Ovary (tissue), 9 donors: ENCODE measurements around the gene ATAD3B. TPM values are rescaled to one million over a fixed set of nuclear protein-coding genes. Genes with fewer than 3 reads are reported as not detected.

ENCODE experiments used
- DNase-seq, 5 donors: peaks; one replicate each; pipeline ENCODE4 v3.0.0-alpha.2; 2019 to 2020
- H3K27ac ChIP-seq, 2 donors: fragments of 200-600 bp; one replicate each; pipeline versions ENCODE4 v1.5.1 to v1.8.0; 2019 to 2022
- H3K27me3 ChIP-seq: fragments of 200-600 bp; one replicate; pipeline ENCODE4 v1.8.0; 2022
- H3K36me3 ChIP-seq: fragments of 200-600 bp; sonication (generic); one replicate; pipeline ENCODE4 v1.5.1; 2019
- H3K4me1 ChIP-seq: one replicate; pipeline ENCODE4 v1.8.1; 2013; ENCODE audit warnings: mild to moderate bottlenecking, moderate library complexity; ENCODE audit not compliant: insufficient read depth
- H3K4me3 ChIP-seq: fragments of 200-600 bp; sonication (generic); one replicate; pipeline ENCODE4 v1.5.1; 2017
- H3K9me3 ChIP-seq, 2 donors: fragments of 200-600 bp in 1 of 2; sonication (generic) in 1 of 2; one replicate each; pipeline versions ENCODE4 v1.5.1 to v1.8.1; 2013 to 2019; ENCODE audit warnings: mild to moderate bottlenecking in 1 of 2, moderate library complexity in 1 of 2
- CTCF ChIP-seq, 3 donors: fragments of 450-650 bp in 2 of 3; fragments of 200-600 bp in 1 of 3; IDR thresholded peaks; one replicate each; pipeline versions ENCODE4 v1.5.1 to v1.8.0; 2016 to 2022; ENCODE audit warnings: antibody characterized with exemption in 3 of 3, mild to moderate bottlenecking in 1 of 3
- EP300 ChIP-seq: sonication (generic); formaldehyde crosslinking; IDR thresholded peaks from one replicate; pipeline ENCODE4 v1.6.1; 2017; ENCODE audit warnings: antibody characterized with exemption
- POLR2A ChIP-seq: fragments of 450-650 bp; IDR thresholded peaks from one replicate; pipeline ENCODE4 v1.6.1; 2017; ENCODE audit warnings: antibody characterized with exemption, mild to moderate bottlenecking, moderate library complexity
- WGBS, 3 donors: extraction: QIAGEN DNeasy Blood & Tissue Kit in 1 of 3; methylation state at CpG; one replicate each; pipeline versions ENCODE4 v1.1.5 to v1.1.7; 2013 to 2017; 5-methylcytosine and 5-hydroxymethylcytosine counted together
- intact Hi-C, 4 donors: fragments of 100-400 bp; cut with DNase I; formaldehyde crosslinking; loops; one replicate each; pipeline versions ENCODE4 v1.11.0 to v1.15.1; 2022 to 2023
- polyA plus RNA-seq, 2 donors: library from polyadenylated mRNA; stranded (reverse); fragments of 200-250 nt in 1 of 2; fragments of 350-450 nt in 1 of 2; fragmentation: Illumina TruSeq in 1 of 2; extraction: RNeasy Lipid Tissue Mini Kit (QIAGEN cat#74804) in 1 of 2; gene quantifications; one replicate each; pipeline ENCODE4 v1.2.3, GENCODE V29; 2013 to 2014
- total RNA-seq, 7 donors: library from RNA; depleted of rRNA in 2 of 7; stranded (reverse); fragments of >200 nt in 2 of 7; fragmentation: NEBNext Ultra II Directional in 3 of 7; extraction: Animal tissue kit (Norgen Biotek cat#: 25700) in 3 of 7; gene quantifications; one replicate each; pipeline versions ENCODE4 v1.1.0 to v1.2.4, GENCODE V29; 2016 to 2023
- donor health status: DM: no; HTN: no; CAD: no; lungs with moderate emphysema.
- donor health status: DM: no; HTN: no; CAD: no.
- donor health status: Bipolar disorder and iron deficiency.
- donor health status: DM: yes; HTN: yes; CAD: no.
- donor health status: DM: no; HTN: no; CAD: no.
- donor health status: DM: yes; HTN: yes; CAD: no.

ATAD3B gene
- total and polyA plus RNA-seq, 9 donors: 1.0 to 26.5 (median 19.1) TPM

- WGBS, 3 donors: 86 to 89% (median 88%) methylated on average over 28 to 31 of the region's 31 CpGs
- H3K4me3 ChIP-seq: no peak overlapping the region
- H3K27me3 ChIP-seq: no peaks in the 10 kb centered on the region
- no peaks in the 10 kb centered on the region for H3K36me3 ChIP-seq
- peaks cover 0 to 5% of the 10 kb centered on the region in 2 donors for H3K9me3 ChIP-seq
- TF ChIP-seq EP300 (no peak), POLR2A (no peak), CTCF (IDR thresholded peaks at IDR 0.05) (no peak)
- peak in 1 of 5 donors; percentile 20 for DNase-seq
- no peaks in the 10 kb centered on the region for H3K4me1 ChIP-seq
- no peak overlapping the region for H3K27ac ChIP-seq
- intact Hi-C loops: no loop called here
Observed at GRCh38 chr1:1527092-1527816, 55.7 kb downstream of the ATAD3B start.

GRCh38 chr1:1528301-1529267 is 57.0 kb downstream of the ATAD3B start:
- H3K36me3 ChIP-seq: no peaks in the 10 kb centered on the region
- no peak for TF ChIP-seq POLR2A
- TF ChIP-seq EP300: no peak
- TF ChIP-seq CTCF (IDR thresholded peaks at IDR 0.05): no peak

GRCh38 chr1:1529321-1529720 is 57.8 kb downstream of the ATAD3B start:
- no peaks in the 10 kb centered on the region for H3K36me3 ChIP-seq
- TF ChIP-seq EP300 (no peak), CTCF (IDR thresholded peaks at IDR 0.05) (no peak), POLR2A (no peak)
- 97% methylated on average over 13 to 18 of the region's 18 CpGs for WGBS, 3 donors

More at GRCh38 chr1:1528301-1529267, 57.0 kb downstream of the ATAD3B start:
- DNase-seq: no peak
- Histone ChIP-seq H3K27ac (no peak overlapping the region), H3K9me3 (peaks cover 0 to 5% of the 10 kb centered on the region in 2 donors), H3K27me3 (no peaks in the 10 kb centered on the region), H3K4me3 (no peak overlapping the region), H3K4me1 (peaks cover 3% of the 10 kb centered on the region)
- 81 to 87% (median 85%) methylated on average over 28 to 37 of the region's 37 CpGs for WGBS, 3 donors
- intact Hi-C loops: no loop called here

GRCh38 chr1:1529936-1530335 is 58.4 kb downstream of the ATAD3B start:
- Histone ChIP-seq H3K36me3 (no peaks in the 10 kb centered on the region), H3K27ac (no peak overlapping the region), H3K9me3 (peaks cover 0 to 5% of the 10 kb centered on the region in 2 donors), H3K4me3 (no peak overlapping the region), H3K4me1 (peaks cover 3% of the 10 kb centered on the region), H3K27me3 (no peaks in the 10 kb centered on the region)
- DNase-seq: no peak
- WGBS, 3 donors: 95 to 97% (median 95%) methylated on average over 6 to 8 of the region's 8 CpGs
- no peak for TF ChIP-seq CTCF (IDR thresholded peaks at IDR 0.05)
- TF ChIP-seq EP300: no peak
- TF ChIP-seq POLR2A: no peak
- intact Hi-C loops: no loop called here

More at GRCh38 chr1:1529321-1529720, 57.8 kb downstream of the ATAD3B start:
- peaks cover 3% of the 10 kb centered on the region for H3K4me1 ChIP-seq
- no peak overlapping the region for H3K4me3 ChIP-seq
- peaks cover 0 to 5% of the 10 kb centered on the region in 2 donors for H3K9me3 ChIP-seq
- intact Hi-C loops: no loop called here
- no peaks in the 10 kb centered on the region for H3K27me3 ChIP-seq
- no peak for DNase-seq
- H3K27ac ChIP-seq: no peak overlapping the region
